NCI-H1930 (cell line): ENCODE results near the gene CALD1.

Source experiments
- DNase-seq, 2 experiments: peaks; one replicate each; lab custom pipeline; 2025; lab: John Stamatoyannopoulos, UW

Gene CALD1

GRCh38 chr7:134893920-134894319, 114.5 kb downstream of the CALD1 start:
- no peak for DNase-seq

DNA sequence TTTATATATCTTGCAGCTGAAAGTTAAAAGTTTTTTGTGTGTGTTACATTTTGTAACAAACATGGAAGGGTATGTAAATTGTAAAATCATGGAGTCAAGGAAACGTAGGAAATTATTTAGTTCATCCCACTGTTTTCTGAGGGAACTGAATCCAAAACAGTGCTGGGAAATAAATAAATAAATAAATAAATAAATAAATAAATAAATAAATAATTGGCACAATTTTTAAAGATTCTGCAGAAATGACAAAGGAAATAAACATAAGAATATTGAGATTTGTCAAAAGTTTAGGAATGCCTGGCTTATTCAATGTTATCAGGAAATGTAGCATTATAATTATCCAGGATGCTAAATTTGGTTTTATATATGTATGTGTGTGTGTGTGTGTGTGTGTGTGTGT, 115.5 kb downstream of the CALD1 start:
- no peak for DNase-seq

DNA sequence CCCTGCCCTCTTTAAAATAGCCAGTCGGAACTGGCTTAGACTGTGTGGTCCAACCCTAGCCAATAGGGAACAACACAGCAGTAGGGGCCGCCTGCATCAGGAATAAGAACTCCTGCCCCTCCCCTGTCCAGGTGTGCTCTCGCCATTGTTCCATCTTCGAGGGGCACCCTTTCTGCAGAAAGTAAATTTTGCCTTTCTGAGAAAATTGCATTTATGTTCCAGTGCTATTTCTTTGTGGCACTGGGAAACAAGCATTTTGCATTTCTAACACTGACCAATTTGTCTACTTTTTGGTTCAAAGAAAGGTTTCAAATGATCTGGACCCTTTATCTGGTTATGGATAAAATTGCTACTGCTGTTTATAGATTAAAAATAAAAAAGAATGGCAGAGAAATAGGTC, 116.6 kb downstream of the CALD1 start:
- no peak for DNase-seq

- no peak for DNase-seq
Measured at GRCh38 chr7:134897936-134898335, 118.5 kb downstream of the CALD1 start.

- DNase-seq: no peak
Measured at GRCh38 chr7:134899729-134900128, 120.3 kb downstream of the CALD1 start.

DNA sequence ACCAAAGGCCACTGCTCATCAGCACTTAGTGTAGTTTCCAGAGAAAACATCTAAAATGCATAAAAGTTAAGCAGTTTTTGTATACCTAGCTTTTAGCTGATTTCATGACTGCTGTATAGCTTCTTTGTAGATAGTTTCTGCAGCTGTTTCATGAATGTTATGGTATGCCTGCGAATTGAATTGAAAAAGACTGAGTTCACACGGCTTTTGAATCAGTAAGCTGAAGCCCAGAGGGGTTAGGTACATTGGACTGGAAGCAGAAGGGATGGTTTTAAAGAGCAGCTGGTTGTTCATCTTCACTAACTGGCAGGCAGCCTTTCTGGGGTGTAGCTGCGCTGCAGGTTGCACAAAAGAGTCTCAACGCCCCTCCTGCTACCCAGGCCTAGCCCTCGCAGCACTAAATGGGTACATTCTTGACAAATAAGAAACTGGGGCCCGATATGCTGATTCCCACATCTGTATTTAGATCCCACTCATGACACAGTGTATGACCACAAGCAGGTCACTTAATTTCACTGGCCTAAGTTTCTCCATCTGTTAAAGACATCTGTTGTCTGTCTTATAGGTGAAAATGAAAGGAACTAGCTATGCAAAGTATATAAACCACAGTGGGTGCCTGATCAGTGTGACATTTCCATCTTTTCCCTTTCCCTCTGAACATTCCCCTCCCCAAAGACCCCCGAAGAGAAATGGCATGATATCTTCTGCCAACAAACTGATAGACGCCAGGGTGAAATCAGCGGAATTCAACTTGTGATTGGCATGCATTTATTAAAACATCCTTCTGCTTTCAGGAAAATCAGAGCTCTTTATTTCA, 120.9 kb downstream of the CALD1 start:
- no peak for DNase-seq

DNA sequence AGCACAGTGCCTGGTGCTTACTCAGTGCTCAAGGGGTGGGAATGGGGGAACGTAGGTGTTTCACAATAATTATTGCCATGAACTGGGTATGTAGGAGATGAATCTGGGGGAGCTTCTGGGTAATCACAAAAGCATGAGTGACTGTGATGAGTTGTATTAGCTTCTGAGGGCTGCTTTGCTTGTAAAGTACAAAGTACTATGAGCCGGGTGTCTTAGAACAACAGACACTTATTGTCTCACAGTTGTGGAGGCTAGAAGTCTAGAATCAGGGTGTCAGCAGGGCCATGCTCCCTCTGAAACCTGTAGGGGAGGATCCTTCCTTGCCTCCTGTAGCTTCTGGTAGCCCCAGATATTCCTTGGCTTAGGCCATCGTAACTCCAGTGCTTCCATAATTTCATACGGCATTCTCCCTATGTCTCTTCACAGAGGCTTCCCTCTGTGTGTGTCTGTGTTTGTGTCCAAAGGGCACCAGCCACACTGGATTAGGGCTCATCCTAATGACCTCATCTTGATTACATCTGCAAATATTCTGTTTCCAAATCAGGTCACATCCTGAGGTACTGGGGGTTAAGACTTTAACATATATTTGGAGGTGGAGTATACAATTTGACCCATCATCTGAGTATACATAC, 122.1 kb downstream of the CALD1 start:
- DNase-seq: no peak

- DNase-seq: no peak
Measured at GRCh38 chr7:134902058-134902457, 122.6 kb downstream of the CALD1 start.

- no peak for DNase-seq
Measured at GRCh38 chr7:134903073-134903790, 123.8 kb downstream of the CALD1 start.

GRCh38 chr7:134905375-134905774, 125.9 kb downstream of the CALD1 start:
- no peak for DNase-seq

- DNase-seq: no peak
Measured at GRCh38 chr7:134907000-134907399, 127.6 kb downstream of the CALD1 start.

DNA sequence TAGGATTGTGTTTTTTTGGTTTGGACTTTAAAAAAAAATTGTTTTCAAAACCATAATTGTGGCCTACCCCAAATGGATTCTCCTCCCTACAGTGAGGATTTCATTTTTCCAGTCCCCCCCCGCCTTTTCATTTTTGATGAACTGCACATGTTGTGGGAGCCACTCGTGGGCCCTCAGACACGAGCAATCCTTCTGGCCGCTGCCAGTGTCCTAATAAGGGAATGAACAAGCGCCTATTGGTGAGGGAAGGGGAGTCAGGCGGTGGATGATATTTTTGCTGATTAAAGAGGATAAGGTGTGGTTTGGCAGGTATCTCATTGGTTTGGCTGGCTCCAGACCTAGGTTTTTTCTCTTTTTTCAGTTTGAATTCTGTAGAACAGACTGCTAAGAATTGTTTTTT, 128.2 kb downstream of the CALD1 start:
- no peak for DNase-seq

GRCh38 chr7:134908289-134908688, 128.9 kb downstream of the CALD1 start:
- no peak for DNase-seq

DNA sequence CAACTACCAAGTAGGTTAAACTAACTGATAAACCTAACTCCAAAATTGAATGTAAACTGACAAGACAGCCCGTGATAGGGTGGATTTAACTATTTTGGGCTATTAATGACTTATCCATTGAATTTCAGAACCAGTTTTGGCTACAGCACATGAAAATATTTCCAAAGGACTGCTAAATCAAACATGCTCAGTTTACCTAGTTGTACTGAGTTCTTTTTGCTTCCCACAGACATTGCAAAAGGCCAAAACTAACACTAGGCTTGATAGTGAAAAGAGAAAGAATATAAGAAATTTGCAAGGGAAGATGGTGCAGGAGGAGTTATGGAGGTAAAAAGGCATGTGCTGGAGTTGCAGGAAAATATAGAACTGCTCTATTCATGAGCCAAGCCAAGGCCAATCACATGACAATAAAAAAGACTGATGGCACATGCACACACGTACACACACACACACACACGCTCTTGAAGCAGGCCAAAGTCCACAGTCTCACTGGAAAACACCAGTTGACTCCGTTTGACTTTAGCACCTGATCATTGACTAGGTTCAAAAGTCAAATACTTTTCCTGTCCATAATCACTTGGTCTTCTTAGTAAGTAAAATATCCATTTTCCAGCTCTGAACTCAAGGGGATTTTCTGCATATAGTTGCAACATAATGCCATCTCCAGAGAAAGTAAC, 130.9 kb downstream of the CALD1 start:
- no peak for DNase-seq

- DNase-seq: no peak
Measured at GRCh38 chr7:134910968-134911367, 131.5 kb downstream of the CALD1 start.

DNA sequence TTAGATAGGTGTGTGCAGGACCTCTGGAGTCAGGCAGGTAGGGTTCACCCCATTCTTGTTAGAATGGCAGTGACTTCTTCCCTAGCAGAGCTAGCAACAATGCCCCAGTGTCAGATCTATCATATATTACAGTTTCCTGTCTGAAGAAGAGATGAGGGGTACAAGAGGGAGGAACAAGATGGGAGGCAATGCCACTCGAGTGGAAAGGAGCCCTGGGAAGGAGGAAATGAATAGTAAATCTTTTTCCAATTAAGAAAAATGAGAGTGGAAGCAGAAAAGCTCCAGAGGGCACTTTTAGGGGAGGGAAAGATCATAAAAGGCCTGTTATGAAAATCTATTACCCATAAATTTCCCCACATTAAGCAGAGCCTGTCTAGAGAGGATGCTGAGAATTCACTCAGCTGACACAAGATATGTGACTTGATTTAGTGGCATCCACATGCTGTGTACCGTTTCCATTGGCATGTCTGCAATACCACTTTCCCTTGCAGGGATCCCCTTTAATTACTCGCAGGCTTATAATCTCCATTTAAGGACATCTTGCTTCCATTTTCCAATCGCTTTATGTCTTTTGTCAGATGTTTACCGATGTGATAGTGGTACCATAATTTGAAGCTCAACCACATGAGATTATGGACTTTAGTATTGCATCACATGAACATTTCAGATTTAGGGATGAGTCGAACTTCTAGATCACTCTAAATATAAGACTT, 136.9 kb downstream of the CALD1 start:
- no peak for DNase-seq

DNA sequence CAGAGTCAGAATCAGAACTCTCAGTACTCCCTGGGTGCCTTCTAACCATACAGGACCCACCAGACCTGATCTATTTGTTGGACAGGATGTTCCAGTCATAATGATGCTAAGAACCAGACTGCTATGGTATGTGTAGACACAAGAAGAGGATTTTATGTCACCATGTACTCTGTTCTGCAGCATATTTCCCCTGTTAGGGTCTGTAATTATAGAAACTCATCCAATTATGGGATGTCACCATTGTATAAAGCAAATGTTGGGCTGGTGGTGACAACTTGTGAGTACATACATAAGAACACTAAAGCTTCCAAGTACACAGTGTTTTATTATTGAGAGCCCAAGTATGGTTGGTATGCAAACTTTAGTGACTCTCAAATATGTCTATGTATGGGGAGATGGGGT, 139.8 kb downstream of the CALD1 start:
- DNase-seq: no peak

DNA sequence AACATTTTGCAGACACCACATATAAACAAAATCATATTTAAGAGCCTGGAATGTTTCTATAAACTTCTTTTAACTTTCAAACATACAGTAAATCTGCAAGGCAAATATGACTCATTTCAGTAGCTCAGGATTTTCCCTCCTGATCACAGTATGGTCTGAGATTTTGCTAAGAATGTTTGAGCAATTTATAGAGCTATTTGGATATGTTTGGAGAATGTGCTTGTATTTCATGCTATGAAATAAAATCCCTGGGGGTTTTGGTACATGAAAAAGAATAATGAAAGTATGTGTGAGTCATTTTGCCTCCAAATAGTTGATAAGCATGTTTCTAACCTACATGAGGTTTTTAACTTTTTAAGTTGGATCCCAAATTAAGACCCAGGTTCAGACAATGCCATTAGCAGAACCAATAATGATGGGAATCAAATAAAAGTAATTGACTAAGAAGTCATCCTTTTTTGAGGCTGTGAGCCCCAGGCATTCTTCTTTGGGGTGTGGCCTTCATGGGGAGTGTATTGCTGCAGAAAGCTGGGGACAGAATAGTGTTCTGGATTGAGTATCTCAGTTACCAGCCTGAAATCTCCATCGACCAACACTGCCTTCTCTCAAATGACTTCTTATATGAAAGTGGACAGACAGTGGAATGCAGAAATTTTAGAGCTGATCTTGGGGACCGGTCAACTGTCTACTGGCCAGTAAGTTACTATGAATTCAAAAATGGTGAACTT, 140.8 kb downstream of the CALD1 start:
- no peak for DNase-seq

GRCh38 chr7:134922720-134923704, 143.6 kb downstream of the CALD1 start:
- no peak for DNase-seq

DNA sequence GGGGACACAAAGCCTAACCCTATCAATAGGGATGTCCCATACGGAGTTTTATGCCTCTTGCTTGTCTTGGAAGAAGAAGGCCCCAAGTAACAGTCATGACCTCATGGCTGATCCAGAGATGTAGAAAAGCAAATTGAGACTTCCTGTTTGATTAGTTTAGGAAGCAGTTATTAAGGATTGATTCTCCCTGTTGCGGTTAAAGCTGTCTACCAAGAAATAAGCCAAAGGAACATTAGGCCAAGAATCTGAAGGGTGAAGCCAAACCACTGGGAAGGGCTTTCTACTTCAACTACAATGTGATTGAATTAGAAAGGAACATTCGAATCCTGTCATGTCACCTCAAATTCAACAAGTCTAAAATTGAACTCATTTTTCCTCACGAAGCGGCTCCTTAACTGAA, 146.3 kb downstream of the CALD1 start:
- DNase-seq: no peak
